OCI-LY1 (cell line): ENCODE measurements around the gene BAG2.

ENCODE experiments used
- EZH2 ChIP-seq: fragments of 200-600 bp; sonication (generic), shearing (Covaris generic); IDR thresholded peaks from 2 replicates; pipeline ENCODE4 v1.8.0; 2017; ENCODE audit warnings: borderline replicate concordance, mixed run types, mild to moderate bottlenecking, antibody characterized with exemption, low read length, moderate library complexity, mixed read lengths
- TF ChIP-seq, protein P1 (sequence below): fragments of 200-600 bp; sonication (generic), shearing (Covaris generic); IDR thresholded peaks from 2 replicates; pipeline ENCODE4 v1.5.1; 2017; ENCODE audit warnings: mild to moderate bottlenecking, antibody characterized with exemption, low read length, moderate library complexity, mixed read lengths

DNA sequence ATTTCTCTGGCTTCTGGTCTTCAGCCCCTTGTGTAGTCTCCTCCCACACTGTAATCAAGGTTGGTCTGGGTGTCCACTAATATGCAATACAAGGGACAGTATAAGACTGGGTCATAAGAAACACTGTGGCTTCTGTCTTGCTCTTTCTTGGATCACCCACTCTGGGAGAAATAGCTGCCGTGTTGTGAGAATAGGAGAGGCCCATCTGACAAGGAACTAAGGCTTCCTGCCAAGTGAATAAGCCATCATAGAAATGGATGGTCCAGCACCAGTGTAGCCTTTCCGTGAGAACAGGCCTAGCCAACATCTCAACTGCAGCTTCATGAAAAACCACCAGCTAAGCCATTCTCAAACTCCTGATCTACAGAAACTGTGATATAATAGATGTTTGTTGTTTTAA lies 23.3 kb downstream of the BAG2 start:
- TF ChIP-seq, protein P1, sequence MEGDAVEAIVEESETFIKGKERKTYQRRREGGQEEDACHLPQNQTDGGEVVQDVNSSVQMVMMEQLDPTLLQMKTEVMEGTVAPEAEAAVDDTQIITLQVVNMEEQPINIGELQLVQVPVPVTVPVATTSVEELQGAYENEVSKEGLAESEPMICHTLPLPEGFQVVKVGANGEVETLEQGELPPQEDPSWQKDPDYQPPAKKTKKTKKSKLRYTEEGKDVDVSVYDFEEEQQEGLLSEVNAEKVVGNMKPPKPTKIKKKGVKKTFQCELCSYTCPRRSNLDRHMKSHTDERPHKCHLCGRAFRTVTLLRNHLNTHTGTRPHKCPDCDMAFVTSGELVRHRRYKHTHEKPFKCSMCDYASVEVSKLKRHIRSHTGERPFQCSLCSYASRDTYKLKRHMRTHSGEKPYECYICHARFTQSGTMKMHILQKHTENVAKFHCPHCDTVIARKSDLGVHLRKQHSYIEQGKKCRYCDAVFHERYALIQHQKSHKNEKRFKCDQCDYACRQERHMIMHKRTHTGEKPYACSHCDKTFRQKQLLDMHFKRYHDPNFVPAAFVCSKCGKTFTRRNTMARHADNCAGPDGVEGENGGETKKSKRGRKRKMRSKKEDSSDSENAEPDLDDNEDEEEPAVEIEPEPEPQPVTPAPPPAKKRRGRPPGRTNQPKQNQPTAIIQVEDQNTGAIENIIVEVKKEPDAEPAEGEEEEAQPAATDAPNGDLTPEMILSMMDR = no peak
- no peak for TF ChIP-seq EZH2
